GM23338 (cell line): ENCODE data around the gene FBXL14.
A peak's percentile ranks its signal among the peaks of the same experiment; 100 is the strongest.

Experiments
- CTCF ChIP-seq, 2 experiments: fragments of 200-600 bp in 1 of 2; sonication (generic) in 1 of 2; conservative IDR thresholded peaks; 2 replicates each; pipeline versions ENCODE4 v1.5.1 to v1.6.1; 2016 to 2017; ENCODE audit warnings: antibody characterized with exemption in 2 of 2, low read depth in 2 of 2, mild to moderate bottlenecking in 2 of 2, moderate library complexity in 1 of 2
- EZH2 ChIP-seq: fragments of 200-600 bp; sonication (generic); IDR thresholded peaks from one replicate; pipeline ENCODE4 v1.8.0; 2017; ENCODE audit warnings: antibody characterized with exemption, mild to moderate bottlenecking, low read depth; ENCODE audit not compliant: unreplicated experiment
- NANOG ChIP-seq: IDR thresholded peaks from 2 replicates; pipeline ENCODE4 v1.6.1; 2016; ENCODE audit warnings: antibody characterized with exemption, borderline replicate concordance

- TF ChIP-seq CTCF (conservative IDR thresholded peaks at IDR 0.05; ENCODE audit: low read depth in 2 of 2), result no peak
- no peak for TF ChIP-seq NANOG
- peak; percentile 22 for TF ChIP-seq EZH2
Measured at GRCh38 chr12:1531654-1532374, 62.6 kb downstream of the FBXL14 start.
